ENCODE measurements around the gene KLHL15.

Gene KLHL15

GRCh38 chrX:23952391-23952790 is 74.6 kb downstream of the KLHL15 start:
- no peak for DNase-seq (ENCODE audit: low spot score)

- DNase-seq (ENCODE audit: low spot score), result no peak
Observed at GRCh38 chrX:23945206-23945605, 81.8 kb downstream of the KLHL15 start.

- DNase-seq (ENCODE audit: low spot score), result no peak
Observed at GRCh38 chrX:23944234-23944633, 82.8 kb downstream of the KLHL15 start.

- no peak for DNase-seq (ENCODE audit: low spot score)
Observed at GRCh38 chrX:23939203-23939602, 87.8 kb downstream of the KLHL15 start.

GRCh38 chrX:23938690-23939089 is 88.3 kb downstream of the KLHL15 start:
- DNase-seq (ENCODE audit: low spot score), result no peak

GRCh38 chrX:23937100-23937499 is 89.9 kb downstream of the KLHL15 start:
- DNase-seq (ENCODE audit: low spot score), result no peak

- DNase-seq (ENCODE audit: low spot score), result no peak
Observed at GRCh38 chrX:23936180-23936579, 90.8 kb downstream of the KLHL15 start.

- no peak for DNase-seq (ENCODE audit: low spot score)
Observed at GRCh38 chrX:23935106-23935505, 91.9 kb downstream of the KLHL15 start.
